ENCODE data around the gene WNT7A. TPM values are rescaled to one million over a fixed set of nuclear protein-coding genes. Genes with fewer than 3 reads are reported as not detected.

Gene WNT7A
- total RNA-seq, 2 donors from 2014 or later = 0.11 TPM; not detected in 1

- no peaks in the 10 kb centered on the region for H3K9me3 ChIP-seq
- intact Hi-C loops (cut with DNase I) = no loop called here
- H3K36me3 ChIP-seq = no peaks in the 10 kb centered on the region
- no peaks in the 10 kb centered on the region for H3K4me1 ChIP-seq (replicated peaks)
- TF ChIP-seq POLR2AphosphoS5 (IDR thresholded peaks at IDR 0.05) = no peak
- no peak for TF ChIP-seq POLR2A (IDR thresholded peaks at IDR 0.05)
- no peak for TF ChIP-seq CTCF (IDR thresholded peaks at IDR 0.05)
- 78% methylated on average over 11 of the region's 11 CpGs for WGBS
- no peak overlapping the region for H3K4me3 ChIP-seq
- no peak overlapping the region for H3K27ac ChIP-seq
- no peaks in the 10 kb centered on the region for H3K27me3 ChIP-seq (replicated peaks; ENCODE audit: insufficient read depth)
- DNase-seq (ENCODE audit: low spot score) = no peak
These were observed 26.5 kb downstream of the WNT7A start for GRCh38 chr3:13853256-13853977.

DNA sequence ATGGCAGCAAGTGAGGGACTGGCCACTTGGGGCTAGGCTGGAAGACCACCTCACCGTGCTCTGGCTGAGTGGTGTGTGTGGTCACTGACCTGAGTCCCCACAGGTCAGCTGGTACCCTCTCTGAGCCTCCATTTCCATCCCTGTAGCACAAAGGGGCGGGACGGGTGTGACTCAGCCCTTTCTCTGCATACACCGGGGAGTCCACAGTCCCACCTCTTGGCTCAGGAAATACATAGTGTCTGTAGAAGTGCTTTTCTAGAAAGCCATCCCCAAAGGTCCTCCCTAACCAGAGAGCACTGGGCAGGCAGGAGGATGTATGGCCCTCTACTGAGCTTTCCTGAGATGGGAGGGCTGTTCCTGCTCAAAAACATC, 27.2 kb downstream of the WNT7A start:
- no peaks in the 10 kb centered on the region for H3K4me1 ChIP-seq (replicated peaks)
- H3K27ac ChIP-seq = no peak overlapping the region
- H3K9me3 ChIP-seq = no peaks in the 10 kb centered on the region
- WGBS = 33% methylated on average over 4 of the region's 4 CpGs
- H3K4me3 ChIP-seq = no peak overlapping the region
- H3K36me3 ChIP-seq = no peaks in the 10 kb centered on the region
- no peak for TF ChIP-seq POLR2AphosphoS5 (IDR thresholded peaks at IDR 0.05)
- no peak for TF ChIP-seq CTCF (IDR thresholded peaks at IDR 0.05)
- TF ChIP-seq POLR2A (IDR thresholded peaks at IDR 0.05) = no peak
- no peak for DNase-seq (ENCODE audit: low spot score)
- no peaks in the 10 kb centered on the region for H3K27me3 ChIP-seq (replicated peaks; ENCODE audit: insufficient read depth)
- intact Hi-C loops (cut with DNase I) = no loop called here

- Histone ChIP-seq H3K9me3 (no peaks in the 10 kb centered on the region), H3K4me3 (no peak overlapping the region), H3K36me3 (no peaks in the 10 kb centered on the region), H3K4me1 (replicated peaks) (no peaks in the 10 kb centered on the region), H3K27me3 (replicated peaks; ENCODE audit: insufficient read depth) (no peaks in the 10 kb centered on the region), H3K27ac (no peak overlapping the region)
- no peak for TF ChIP-seq POLR2AphosphoS5 (IDR thresholded peaks at IDR 0.05)
- no peak for TF ChIP-seq CTCF (IDR thresholded peaks at IDR 0.05)
- TF ChIP-seq POLR2A (IDR thresholded peaks at IDR 0.05) = no peak
- no peak for DNase-seq (ENCODE audit: low spot score)
- 61% methylated on average over 17 of the region's 17 CpGs for WGBS
- intact Hi-C loops (cut with DNase I) = no loop called here
These were observed 27.8 kb downstream of the WNT7A start for GRCh38 chr3:13851997-13852637.

GRCh38 chr3:13851091-13851849, 28.6 kb downstream of the WNT7A start:
- TF ChIP-seq CTCF (IDR thresholded peaks at IDR 0.05) (no peak), POLR2AphosphoS5 (IDR thresholded peaks at IDR 0.05) (no peak), POLR2A (IDR thresholded peaks at IDR 0.05) (no peak)
- intact Hi-C loops (cut with DNase I) = no loop called here
- H3K4me1 ChIP-seq (replicated peaks) = no peaks in the 10 kb centered on the region
- no peak for DNase-seq (ENCODE audit: low spot score)
- H3K36me3 ChIP-seq = no peaks in the 10 kb centered on the region
- no peaks in the 10 kb centered on the region for H3K9me3 ChIP-seq
- H3K27me3 ChIP-seq (replicated peaks; ENCODE audit: insufficient read depth) = no peaks in the 10 kb centered on the region
- no peak overlapping the region for H3K4me3 ChIP-seq
- H3K27ac ChIP-seq = no peak overlapping the region
- 79% methylated on average over 15 of the region's 15 CpGs for WGBS

Measured in prostate gland (tissue), 2 donors.